Measurements from ENCODE around the gene UBLCP1.
"Not testable (repeated sequence)": the region's sequence is repeated elsewhere in the genome, so short reads cannot be mapped to it uniquely, and the experiment has no call there.

The UBLCP1 gene

GRCh38 chr5:159249158-159249557 lies 13.9 kb upstream of the UBLCP1 start:
- no peak for DNase-seq (ENCODE audit: low read depth, low spot score)

GRCh38 chr5:159252195-159252594 lies 10.9 kb upstream of the UBLCP1 start:
- DNase-seq (ENCODE audit: low read depth, low spot score), result no peak

DNA sequence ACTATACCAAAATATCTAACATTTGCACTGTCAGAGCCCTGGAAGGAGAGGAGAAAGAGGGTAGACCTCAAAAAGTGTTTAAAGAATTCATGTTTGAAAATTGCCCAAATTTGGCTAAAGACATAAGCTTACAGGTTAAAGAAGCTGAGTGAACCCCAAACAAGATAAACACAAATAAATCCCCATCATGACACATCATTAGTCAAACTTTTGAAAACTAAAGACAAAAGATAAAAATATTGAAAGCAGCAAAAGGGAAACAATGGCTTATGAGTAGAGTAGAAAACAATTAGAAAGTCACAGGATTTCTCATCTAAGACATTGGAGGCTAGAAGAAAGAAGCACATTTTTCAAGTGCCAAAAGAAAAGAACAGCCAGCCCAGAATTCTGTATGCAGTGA lies 6.1 kb upstream of the UBLCP1 start:
- no peak for DNase-seq (ENCODE audit: low read depth, low spot score)

- DNase-seq (ENCODE audit: low read depth, low spot score), result no peak
These were observed 5.3 kb upstream of the UBLCP1 start for GRCh38 chr5:159257629-159258283.

DNA sequence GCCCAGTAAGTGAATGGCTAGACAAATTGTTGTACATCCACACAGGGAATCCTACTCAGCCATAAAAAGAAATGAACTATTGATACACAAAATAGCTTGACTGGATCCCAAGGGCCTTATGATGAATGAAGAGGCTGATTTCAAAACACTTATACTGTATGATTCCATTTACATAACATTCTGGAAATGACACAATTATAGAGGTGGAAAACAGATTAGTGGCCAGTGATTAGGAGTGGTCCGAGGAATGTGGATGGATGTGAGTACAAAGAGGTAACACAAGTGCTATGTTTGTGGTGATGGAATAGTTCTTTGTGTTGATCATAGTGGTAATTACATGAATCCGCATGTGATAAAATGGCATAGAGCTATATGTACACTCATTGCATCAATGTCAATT lies 4.7 kb upstream of the UBLCP1 start:
- no peak for DNase-seq (ENCODE audit: low read depth, low spot score)

- DNase-seq (ENCODE audit: low read depth, low spot score), result not testable (repeated sequence)
These were observed 2.9 kb upstream of the UBLCP1 start for GRCh38 chr5:159260212-159260611.

GRCh38 chr5:159262472-159262858 lies 625 bp upstream of the UBLCP1 start:
- no peak for DNase-seq (ENCODE audit: low read depth, low spot score)

DNA sequence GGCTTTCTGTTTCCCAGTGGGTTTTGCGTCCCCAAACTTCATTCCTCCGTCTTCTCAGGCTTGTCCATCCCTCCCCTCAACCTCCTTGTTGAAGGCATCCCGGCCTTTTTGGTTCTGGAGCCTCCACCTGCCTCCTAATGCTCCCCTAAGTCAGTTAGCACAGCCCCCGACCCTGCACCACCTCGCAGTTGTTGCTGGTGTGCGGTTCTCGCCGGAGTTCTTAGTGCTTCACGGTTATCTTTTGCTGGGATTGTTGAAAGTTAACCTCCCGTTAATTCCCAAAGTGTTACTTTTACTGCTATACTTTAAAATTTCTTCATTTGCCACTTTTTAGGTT lies 447 bp downstream of the UBLCP1 start:
- DNase-seq (ENCODE audit: low read depth, low spot score), result no peak

DNA sequence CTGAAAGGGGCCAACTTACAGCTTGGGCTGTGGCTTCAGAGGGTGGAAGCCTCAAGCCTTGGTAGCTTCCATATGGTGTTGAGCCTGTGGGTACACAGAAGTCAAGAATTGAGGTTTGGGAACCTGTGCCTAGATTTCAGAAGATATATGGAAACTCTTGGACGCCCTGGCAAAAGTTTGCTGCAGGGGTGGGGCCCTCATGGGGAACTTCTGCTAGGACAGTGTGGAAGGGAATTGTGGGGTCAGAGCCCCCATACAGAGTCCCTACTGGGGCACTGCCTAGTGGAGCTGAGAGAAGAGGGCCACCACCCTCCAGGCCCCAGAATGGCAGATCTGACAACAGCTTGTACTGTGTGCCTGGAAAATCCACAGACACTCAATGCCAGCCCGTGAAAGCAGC lies 3.7 kb downstream of the UBLCP1 start:
- not testable (repeated sequence) for DNase-seq (ENCODE audit: low read depth, low spot score)

- no peak for DNase-seq (ENCODE audit: low read depth, low spot score)
These were observed 6.6 kb downstream of the UBLCP1 start for GRCh38 chr5:159269723-159270122.

GRCh38 chr5:159273923-159274322 lies 10.8 kb downstream of the UBLCP1 start:
- no peak for DNase-seq (ENCODE audit: low read depth, low spot score)

DNA sequence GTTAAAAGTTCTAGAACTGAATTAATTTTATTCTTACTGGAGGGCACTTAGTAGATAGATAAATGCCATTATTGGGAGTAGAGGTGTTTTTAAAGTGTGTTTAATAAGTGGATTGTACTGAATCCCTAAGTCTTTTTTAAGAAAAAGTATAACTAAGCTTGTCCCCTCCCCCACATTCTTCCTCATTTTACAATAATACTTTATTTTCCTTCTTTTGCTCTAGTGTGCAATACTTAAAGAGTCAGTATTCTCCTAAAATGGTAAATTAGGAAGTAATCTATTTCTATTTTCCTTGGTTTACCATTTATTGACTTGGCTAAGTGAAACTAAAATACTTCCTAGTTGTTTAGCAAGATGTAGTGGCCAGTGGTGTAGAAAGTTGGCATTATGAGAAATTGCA lies 11.6 kb downstream of the UBLCP1 start:
- DNase-seq (ENCODE audit: low read depth, low spot score), result no peak

DNA sequence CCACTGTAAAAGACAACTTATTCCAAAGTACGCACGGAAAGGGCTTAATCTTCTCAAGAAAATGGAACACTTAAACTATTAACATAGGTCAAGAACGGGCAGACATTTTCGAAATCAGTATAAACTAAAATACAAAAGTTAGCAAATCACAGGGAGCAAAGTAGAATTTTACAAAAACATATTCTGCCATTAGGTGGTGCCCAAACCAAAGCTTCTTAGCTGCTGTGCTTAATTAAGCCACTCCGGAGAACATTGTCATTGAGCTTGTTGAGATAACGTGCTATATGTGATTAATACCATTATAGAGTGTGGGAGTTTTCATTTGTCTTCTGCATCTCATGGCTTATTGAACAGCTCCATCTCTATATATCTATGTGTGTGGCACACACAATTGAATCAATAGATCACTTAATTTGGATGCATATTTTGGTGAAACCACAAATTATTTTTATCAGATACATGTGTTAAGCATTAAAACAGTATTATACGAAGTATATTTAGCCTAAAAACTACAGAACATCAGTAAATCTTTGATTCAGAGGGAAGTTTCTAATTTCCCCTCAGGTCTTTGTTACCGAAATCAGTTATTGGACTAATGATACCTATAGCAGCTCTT lies 23.4 kb downstream of the UBLCP1 start:
- no peak for DNase-seq (ENCODE audit: low read depth, low spot score)

DNA sequence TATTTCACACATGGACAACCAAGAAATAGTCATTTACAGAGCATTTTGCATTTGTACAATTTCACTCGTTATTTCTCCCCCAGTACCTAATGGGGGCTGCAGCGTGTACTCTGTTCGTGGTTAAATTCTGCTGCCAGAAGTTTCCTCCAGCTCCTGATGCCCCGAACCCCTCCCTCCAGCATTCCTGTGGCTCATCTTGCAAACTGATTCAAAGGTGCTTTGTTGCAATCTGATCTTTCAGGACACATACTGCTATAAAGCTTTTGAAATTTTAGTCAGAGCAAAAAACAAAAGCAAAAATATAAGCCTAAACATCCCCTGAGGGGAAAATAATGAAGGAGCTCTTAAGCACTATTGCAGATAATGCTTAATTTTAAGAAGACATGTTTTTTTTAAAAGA lies 27.7 kb downstream of the UBLCP1 start:
- no peak for DNase-seq (ENCODE audit: low read depth, low spot score)

DNA sequence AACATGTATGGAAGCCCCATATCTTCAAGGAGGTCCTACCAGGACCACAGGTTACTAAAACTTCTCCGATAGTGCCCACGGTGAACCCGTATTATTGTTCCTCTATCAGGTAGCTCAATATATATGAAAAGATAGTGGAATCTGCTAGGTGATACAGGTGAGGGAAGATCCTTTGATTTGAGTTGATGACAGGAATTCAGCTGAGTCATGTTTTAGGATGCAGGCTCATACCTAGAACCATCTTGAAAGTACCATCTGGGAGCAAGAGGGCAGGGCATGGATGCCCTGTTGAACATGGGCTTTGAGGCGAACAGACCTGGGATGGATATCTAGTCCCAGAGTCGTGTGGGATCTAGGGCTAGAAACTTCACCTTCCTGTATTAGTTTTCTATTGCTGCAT lies 31.8 kb downstream of the UBLCP1 start:
- no peak for DNase-seq (ENCODE audit: low read depth, low spot score)

DNA sequence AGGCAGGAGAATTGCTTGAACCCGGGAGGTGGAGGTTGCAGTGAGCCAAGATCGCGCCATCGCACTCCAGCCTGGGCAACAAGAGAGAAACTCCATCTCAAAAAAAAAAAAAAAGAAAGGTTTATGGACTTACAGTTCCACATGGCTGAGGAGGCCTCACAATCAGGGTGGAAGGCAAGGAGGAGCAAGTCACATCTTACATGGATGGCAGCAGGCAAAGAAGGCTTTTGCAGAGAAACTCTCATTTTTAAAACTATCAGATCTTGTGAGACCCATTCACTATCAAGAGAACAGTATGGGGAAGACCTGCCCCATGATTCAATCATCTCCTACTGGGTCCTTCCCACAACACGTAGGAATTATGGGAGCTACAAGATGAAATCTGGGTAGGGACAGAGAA lies 34.2 kb downstream of the UBLCP1 start:
- DNase-seq (ENCODE audit: low read depth, low spot score), result not testable (repeated sequence)

DNA sequence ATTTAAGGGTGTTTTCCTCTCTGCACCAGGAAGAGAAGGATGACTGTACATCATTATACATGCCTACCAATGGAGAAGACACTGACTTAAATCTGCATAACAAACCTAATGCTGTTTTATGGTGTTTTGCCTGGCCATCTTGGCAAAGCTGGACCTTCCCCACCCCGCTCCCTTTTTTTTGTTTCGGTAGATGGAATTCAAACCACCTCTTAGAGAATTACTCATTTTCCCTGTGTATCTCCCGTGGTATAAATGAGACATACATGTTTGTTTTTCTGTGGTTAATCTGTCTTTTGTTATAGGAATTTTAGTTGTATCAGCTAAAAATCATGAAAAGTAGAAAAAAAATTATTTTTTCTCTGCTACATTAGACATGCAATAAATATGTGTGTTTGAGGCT lies 38.4 kb downstream of the UBLCP1 start:
- DNase-seq (ENCODE audit: low read depth, low spot score), result no peak

- DNase-seq (ENCODE audit: low read depth, low spot score), result not testable (repeated sequence)
These were observed 39.1 kb downstream of the UBLCP1 start for GRCh38 chr5:159301929-159302860.

DNA sequence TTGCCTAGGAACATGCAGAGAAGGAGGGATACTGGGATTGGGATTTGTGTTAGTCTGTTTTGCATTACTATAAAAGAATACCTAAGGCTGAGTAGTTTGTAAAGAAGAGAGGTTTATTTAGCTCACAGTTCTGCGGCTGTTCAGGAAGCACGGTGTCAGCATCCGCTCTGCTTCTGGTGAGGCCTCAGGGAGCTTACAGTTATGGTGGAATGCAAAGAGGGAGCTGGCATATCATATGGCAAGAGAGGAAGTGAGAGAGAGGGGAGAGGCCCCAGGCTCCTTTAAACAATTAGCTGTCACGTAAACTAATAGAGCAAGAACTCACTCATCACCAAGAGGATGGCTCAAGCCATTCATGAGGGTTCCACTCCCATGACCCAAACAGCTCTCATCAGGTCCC lies 40.2 kb downstream of the UBLCP1 start:
- no peak for DNase-seq (ENCODE audit: low read depth, low spot score)

DNA sequence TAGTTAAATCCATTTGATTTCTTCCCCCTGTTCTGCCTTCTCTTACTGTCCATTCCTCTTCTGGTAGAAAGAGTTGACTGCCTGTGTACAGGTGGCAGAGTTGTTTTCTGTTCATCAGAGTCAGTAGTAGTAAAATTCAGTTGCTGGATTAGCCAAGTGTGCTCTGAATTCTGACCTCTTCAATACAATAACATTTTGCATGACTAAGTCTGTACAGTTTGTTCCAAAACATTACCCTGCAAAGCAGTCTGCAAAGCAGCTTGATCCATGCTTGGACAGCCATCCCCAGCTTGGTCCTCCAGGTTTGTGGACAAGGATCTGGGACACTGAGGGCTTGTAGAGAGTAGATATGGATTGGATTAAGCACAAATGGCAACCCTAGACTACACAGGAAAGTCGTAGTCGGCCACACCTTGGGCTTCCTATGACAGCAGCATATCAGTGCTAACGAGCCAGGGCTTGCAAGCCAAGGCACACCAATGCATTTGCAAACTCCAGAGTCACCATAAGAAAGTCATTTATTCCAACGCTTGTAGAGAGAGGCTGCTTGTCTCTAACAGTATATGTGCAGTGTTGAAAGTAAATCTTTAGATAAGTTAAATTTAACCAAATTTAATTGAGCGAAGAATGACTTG lies 42.0 kb downstream of the UBLCP1 start:
- no peak for DNase-seq (ENCODE audit: low read depth, low spot score)

- DNase-seq (ENCODE audit: low read depth, low spot score), result no peak
These were observed 46.8 kb downstream of the UBLCP1 start for GRCh38 chr5:159309689-159310433.

- DNase-seq (ENCODE audit: low read depth, low spot score), result no peak
These were observed 47.4 kb downstream of the UBLCP1 start for GRCh38 chr5:159310511-159310910.

Data from activated naive CD8-positive, alpha-beta T cell treated with anti-CD3 and anti-CD28 coated beads, Interleukin-2, amount 50 U/mL, for 16 hours (primary cell).